Measurements from ENCODE around the gene EVX2.

GRCh38 chr2:176099159-176099727 is 15.5 kb upstream of the EVX2 start:
- TF ChIP-seq POLR2A (IDR thresholded peaks at IDR 0.05) (no peak), CTCF (IDR thresholded peaks at IDR 0.05) (no peak)

All from prostate gland (tissue), 2 donors.